BE2C (cell line): Measurements from ENCODE around the gene SGTA.

ENCODE experiments used
- DNase-seq: peaks from one replicate; pipeline ENCODE4 v3.0.0-alpha.2; 2020
- H3K27me3 ChIP-seq: fragments of 250-450 bp; sonication (Bioruptor Pico); 2 replicates; pipeline ENCODE4 v1.5.1; 2020; ENCODE audit warnings: mild to moderate bottlenecking
- H3K36me3 ChIP-seq: fragments of 250-450 bp; sonication (Bioruptor Pico); 2 replicates; pipeline ENCODE4 v1.5.1; 2020; ENCODE audit warnings: mild to moderate bottlenecking
- H3K4me1 ChIP-seq: fragments of 250-450 bp; sonication (Bioruptor Pico); 2 replicates; pipeline ENCODE4 v1.5.1; 2020
- H3K4me3 ChIP-seq: 2 replicates; pipeline ENCODE4 v1.5.1; 2011; ENCODE audit warnings: low read depth, low read length
- H3K9me3 ChIP-seq: fragments of 250-450 bp; sonication (Bioruptor Pico); 2 replicates; pipeline ENCODE4 v1.5.1; 2020
- CTCF ChIP-seq: IDR thresholded peaks from 2 replicates; pipeline ENCODE4 v1.5.1; 2012; ENCODE audit warnings: mild to moderate bottlenecking, low read depth, low read length

Gene SGTA

GRCh38 chr19:2800506-2800905, 17.4 kb upstream of the SGTA start:
- DNase-seq: no peak
- H3K36me3 ChIP-seq: peaks cover 95% of the 10 kb centered on the region
- H3K9me3 ChIP-seq: no peaks in the 10 kb centered on the region
- no peak overlapping the region for H3K4me3 ChIP-seq
- no peak for TF ChIP-seq CTCF
- H3K27me3 ChIP-seq: no peaks in the 10 kb centered on the region
- H3K4me1 ChIP-seq: no peaks in the 10 kb centered on the region

DNA sequence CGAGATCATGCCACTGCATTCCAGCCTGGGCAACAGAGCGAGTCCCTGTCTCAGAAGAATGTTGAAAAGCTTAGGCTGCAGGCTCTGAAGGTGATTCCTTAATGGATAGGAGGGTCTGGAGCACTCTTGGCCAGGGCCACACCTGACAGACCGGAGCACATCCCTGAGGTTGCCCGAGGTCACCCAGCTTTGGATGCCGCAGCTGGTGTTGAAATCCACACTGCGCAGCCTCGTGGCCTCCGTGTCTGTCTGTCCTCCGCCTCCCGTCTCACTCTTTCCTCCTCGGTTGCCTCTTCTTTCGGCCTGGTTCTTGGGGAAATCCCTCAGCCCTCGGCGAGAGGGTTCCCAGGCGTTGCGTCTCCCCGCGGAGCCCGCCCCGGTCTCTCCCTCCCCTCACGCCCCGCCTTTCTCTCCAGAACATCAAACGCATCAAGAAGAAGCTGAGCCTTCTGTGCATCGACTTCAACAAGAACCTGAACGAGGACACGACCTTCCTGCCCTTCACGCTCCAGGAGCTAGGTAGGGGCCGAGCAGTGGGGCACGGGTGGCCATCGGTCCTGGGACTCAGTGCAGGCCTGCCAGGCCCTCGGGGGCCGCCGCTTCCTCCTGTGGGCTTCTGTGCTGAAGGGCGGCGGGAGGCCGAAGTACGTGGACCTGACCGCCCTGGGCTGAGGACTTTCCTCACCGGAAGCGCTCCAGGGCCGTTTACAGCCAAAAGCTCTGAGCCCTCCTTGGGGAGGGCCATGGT, 16.4 kb upstream of the SGTA start:
- Histone ChIP-seq H3K4me3 (no peak overlapping the region), H3K4me1 (no peaks in the 10 kb centered on the region), H3K9me3 (no peaks in the 10 kb centered on the region), H3K36me3 (peaks cover 95% of the 10 kb centered on the region), H3K27me3 (no peaks in the 10 kb centered on the region)
- TF ChIP-seq CTCF: no peak
- DNase-seq: no peak

GRCh38 chr19:2798733-2799132, 15.7 kb upstream of the SGTA start:
- Histone ChIP-seq H3K9me3 (no peaks in the 10 kb centered on the region), H3K36me3 (peaks cover 95% of the 10 kb centered on the region), H3K27me3 (no peaks in the 10 kb centered on the region), H3K4me1 (no peaks in the 10 kb centered on the region), H3K4me3 (no peak overlapping the region)
- DNase-seq: no peak
- no peak for TF ChIP-seq CTCF

GRCh38 chr19:2798158-2798685, 15.1 kb upstream of the SGTA start:
- no peak overlapping the region for H3K4me3 ChIP-seq
- H3K27me3 ChIP-seq: no peaks in the 10 kb centered on the region
- peaks cover 95% of the 10 kb centered on the region for H3K36me3 ChIP-seq
- no peaks in the 10 kb centered on the region for H3K9me3 ChIP-seq
- TF ChIP-seq CTCF: no peak
- no peaks in the 10 kb centered on the region for H3K4me1 ChIP-seq
- no peak for DNase-seq

- H3K36me3 ChIP-seq: peaks cover 93% of the 10 kb centered on the region
- H3K27me3 ChIP-seq: no peaks in the 10 kb centered on the region
- H3K4me1 ChIP-seq: no peaks in the 10 kb centered on the region
- DNase-seq: no peak
- TF ChIP-seq CTCF: no peak
- H3K9me3 ChIP-seq: no peaks in the 10 kb centered on the region
- no peak overlapping the region for H3K4me3 ChIP-seq
Observed at GRCh38 chr19:2797280-2797679, 14.2 kb upstream of the SGTA start.

- Histone ChIP-seq H3K4me3 (no peak overlapping the region), H3K27me3 (no peaks in the 10 kb centered on the region), H3K9me3 (no peaks in the 10 kb centered on the region), H3K4me1 (no peaks in the 10 kb centered on the region), H3K36me3 (peaks cover 94% of the 10 kb centered on the region)
- DNase-seq: no peak
- TF ChIP-seq CTCF: no peak
Observed at GRCh38 chr19:2796659-2797266, 13.7 kb upstream of the SGTA start.
